Ovary (tissue), 3 donors: ENCODE measurements around the gene GTF3C2.

Experiments
- EP300 ChIP-seq: sonication (generic); formaldehyde crosslinking; IDR thresholded peaks from one replicate; pipeline ENCODE4 v1.6.1; 2017; ENCODE audit warnings: antibody characterized with exemption
- POLR2A ChIP-seq: fragments of 450-650 bp; IDR thresholded peaks from one replicate; pipeline ENCODE4 v1.6.1; 2017; ENCODE audit warnings: antibody characterized with exemption, mild to moderate bottlenecking, moderate library complexity
- TF ChIP-seq, protein P1 (sequence below), 3 donors: fragments of 450-650 bp in 2 of 3; fragments of 200-600 bp in 1 of 3; IDR thresholded peaks; one replicate each; pipeline versions ENCODE4 v1.5.1 to v1.8.0; 2016 to 2022; ENCODE audit warnings: antibody characterized with exemption in 3 of 3, mild to moderate bottlenecking in 1 of 3
- donor health status: DM: no; HTN: no; CAD: no.

DNA sequence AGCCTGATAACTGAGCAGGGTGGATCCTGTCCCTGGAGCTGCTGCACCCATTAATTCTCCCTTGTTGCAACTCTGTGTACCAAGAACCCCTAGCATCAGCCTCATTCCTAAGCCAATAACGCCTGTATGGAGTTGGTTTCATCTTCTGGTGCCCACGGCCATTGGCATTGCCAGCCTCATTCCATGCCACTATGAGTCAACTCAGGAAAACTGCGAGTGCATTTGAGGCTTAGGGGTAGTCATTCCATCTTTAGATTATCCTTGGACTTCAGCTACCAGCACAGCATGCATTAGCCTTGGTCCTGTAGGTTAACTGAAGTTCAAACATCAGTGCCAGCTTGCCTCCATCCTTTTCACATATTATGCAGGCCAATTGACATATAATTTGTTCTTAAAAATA, 75.7 kb downstream of the GTF3C2 start:
- TF ChIP-seq, protein P1, sequence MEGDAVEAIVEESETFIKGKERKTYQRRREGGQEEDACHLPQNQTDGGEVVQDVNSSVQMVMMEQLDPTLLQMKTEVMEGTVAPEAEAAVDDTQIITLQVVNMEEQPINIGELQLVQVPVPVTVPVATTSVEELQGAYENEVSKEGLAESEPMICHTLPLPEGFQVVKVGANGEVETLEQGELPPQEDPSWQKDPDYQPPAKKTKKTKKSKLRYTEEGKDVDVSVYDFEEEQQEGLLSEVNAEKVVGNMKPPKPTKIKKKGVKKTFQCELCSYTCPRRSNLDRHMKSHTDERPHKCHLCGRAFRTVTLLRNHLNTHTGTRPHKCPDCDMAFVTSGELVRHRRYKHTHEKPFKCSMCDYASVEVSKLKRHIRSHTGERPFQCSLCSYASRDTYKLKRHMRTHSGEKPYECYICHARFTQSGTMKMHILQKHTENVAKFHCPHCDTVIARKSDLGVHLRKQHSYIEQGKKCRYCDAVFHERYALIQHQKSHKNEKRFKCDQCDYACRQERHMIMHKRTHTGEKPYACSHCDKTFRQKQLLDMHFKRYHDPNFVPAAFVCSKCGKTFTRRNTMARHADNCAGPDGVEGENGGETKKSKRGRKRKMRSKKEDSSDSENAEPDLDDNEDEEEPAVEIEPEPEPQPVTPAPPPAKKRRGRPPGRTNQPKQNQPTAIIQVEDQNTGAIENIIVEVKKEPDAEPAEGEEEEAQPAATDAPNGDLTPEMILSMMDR (IDR thresholded peaks at IDR 0.05): no peak
- TF ChIP-seq POLR2A (no peak), EP300 (no peak)
